Right kidney (tissue), 1 donor: Measurements from ENCODE around the gene RPS8.
"Not testable (repeated sequence)": the region's sequence is repeated elsewhere in the genome, so short reads cannot be mapped to it uniquely, and the experiment has no call there.

Experiments
- DNase-seq: peaks from one replicate; pipeline ENCODE4 v3.0.0-alpha.2; 2016

The RPS8 gene

GRCh38 chr1:44817307-44817706 is 42.0 kb downstream of the RPS8 start:
- no peak for DNase-seq

GRCh38 chr1:44817771-44818495 is 42.6 kb downstream of the RPS8 start:
- no peak for DNase-seq

- DNase-seq: no peak
Measured at GRCh38 chr1:44819196-44819607, 43.9 kb downstream of the RPS8 start.

GRCh38 chr1:44819608-44820327 is 44.4 kb downstream of the RPS8 start:
- peak; percentile 97 for DNase-seq

GRCh38 chr1:44820328-44821239 is 45.2 kb downstream of the RPS8 start:
- DNase-seq: no peak

GRCh38 chr1:44821240-44821715 is 45.9 kb downstream of the RPS8 start:
- no peak for DNase-seq

GRCh38 chr1:44822131-44822701 is 46.9 kb downstream of the RPS8 start:
- no peak for DNase-seq

GRCh38 chr1:44822981-44823451 is 47.7 kb downstream of the RPS8 start:
- no peak for DNase-seq

GRCh38 chr1:44824392-44824791 is 49.1 kb downstream of the RPS8 start:
- not testable (repeated sequence) for DNase-seq

- no peak for DNase-seq
Measured at GRCh38 chr1:44826375-44827196, 51.2 kb downstream of the RPS8 start.

GRCh38 chr1:44827197-44828002 is 52.1 kb downstream of the RPS8 start:
- DNase-seq: no peak

GRCh38 chr1:44828003-44828651 is 52.8 kb downstream of the RPS8 start:
- DNase-seq: no peak
